ENCODE data around the gene TIGD3.

The TIGD3 gene

GRCh38 chr11:65315866-65316226 lies 38.7 kb upstream of the TIGD3 start:
- Histone ChIP-seq H3K27me3 (ENCODE audit: control insufficient read depth, insufficient read depth, low read length) (peaks cover 12% of the 10 kb centered on the region), H3K9me3 (ENCODE audit: control insufficient read depth, insufficient read depth, low read length) (no peaks in the 10 kb centered on the region), H3K9ac (ENCODE audit: low read depth, low read length) (no peak overlapping the region), H3K4me3 (ENCODE audit: low read depth, low read length) (peak overlapping the region; percentile 82), H3K36me3 (ENCODE audit: control insufficient read depth, insufficient read depth, low read length) (peaks cover 3% of the 10 kb centered on the region), H3K4me1 (ENCODE audit: control insufficient read depth, insufficient read depth, low read length) (peaks cover 9% of the 10 kb centered on the region)

- H3K9me3 ChIP-seq (ENCODE audit: control insufficient read depth, insufficient read depth, low read length): no peaks in the 10 kb centered on the region
- H3K9ac ChIP-seq (ENCODE audit: low read depth, low read length): no peak overlapping the region
- peaks cover 12% of the 10 kb centered on the region for H3K27me3 ChIP-seq (ENCODE audit: control insufficient read depth, insufficient read depth, low read length)
- peaks cover 9% of the 10 kb centered on the region for H3K4me1 ChIP-seq (ENCODE audit: control insufficient read depth, insufficient read depth, low read length)
- H3K4me3 ChIP-seq (ENCODE audit: low read depth, low read length): peak overlapping the region; percentile 82
- peaks cover 8% of the 10 kb centered on the region for H3K36me3 ChIP-seq (ENCODE audit: control insufficient read depth, insufficient read depth, low read length)
These were observed 38.1 kb upstream of the TIGD3 start for GRCh38 chr11:65316227-65317024.

- Histone ChIP-seq H3K9ac (ENCODE audit: low read depth, low read length) (no peak overlapping the region), H3K27me3 (ENCODE audit: control insufficient read depth, insufficient read depth, low read length) (peaks cover 12% of the 10 kb centered on the region), H3K9me3 (ENCODE audit: control insufficient read depth, insufficient read depth, low read length) (no peaks in the 10 kb centered on the region), H3K4me3 (ENCODE audit: low read depth, low read length) (peak overlapping the region; percentile 82), H3K4me1 (ENCODE audit: control insufficient read depth, insufficient read depth, low read length) (peaks cover 9% of the 10 kb centered on the region), H3K36me3 (ENCODE audit: control insufficient read depth, insufficient read depth, low read length) (peaks cover 16% of the 10 kb centered on the region)
These were observed 37.3 kb upstream of the TIGD3 start for GRCh38 chr11:65317025-65317786.

- H3K4me3 ChIP-seq (ENCODE audit: low read depth, low read length): no peak overlapping the region
- no peaks in the 10 kb centered on the region for H3K27me3 ChIP-seq (ENCODE audit: control insufficient read depth, insufficient read depth, low read length)
- no peak overlapping the region for H3K9ac ChIP-seq (ENCODE audit: low read depth, low read length)
- peaks cover 16% of the 10 kb centered on the region for H3K36me3 ChIP-seq (ENCODE audit: control insufficient read depth, insufficient read depth, low read length)
- no peaks in the 10 kb centered on the region for H3K9me3 ChIP-seq (ENCODE audit: control insufficient read depth, insufficient read depth, low read length)
- H3K4me1 ChIP-seq (ENCODE audit: control insufficient read depth, insufficient read depth, low read length): peaks cover 9% of the 10 kb centered on the region
These were observed 34.0 kb upstream of the TIGD3 start for GRCh38 chr11:65320386-65321075.

- Histone ChIP-seq H3K9me3 (ENCODE audit: control insufficient read depth, insufficient read depth, low read length) (no peaks in the 10 kb centered on the region), H3K4me3 (ENCODE audit: low read depth, low read length) (no peak overlapping the region), H3K36me3 (ENCODE audit: control insufficient read depth, insufficient read depth, low read length) (peaks cover 16% of the 10 kb centered on the region), H3K4me1 (ENCODE audit: control insufficient read depth, insufficient read depth, low read length) (peaks cover 5% of the 10 kb centered on the region), H3K9ac (ENCODE audit: low read depth, low read length) (no peak overlapping the region), H3K27me3 (ENCODE audit: control insufficient read depth, insufficient read depth, low read length) (no peaks in the 10 kb centered on the region)
These were observed 33.5 kb upstream of the TIGD3 start for GRCh38 chr11:65321076-65321475.

- Histone ChIP-seq H3K36me3 (ENCODE audit: control insufficient read depth, insufficient read depth, low read length) (peaks cover 16% of the 10 kb centered on the region), H3K9ac (ENCODE audit: low read depth, low read length) (no peak overlapping the region)
These were observed 32.6 kb upstream of the TIGD3 start for GRCh38 chr11:65321828-65322485.

GRCh38 chr11:65323813-65324212 lies 30.7 kb upstream of the TIGD3 start:
- Histone ChIP-seq H3K9ac (ENCODE audit: low read depth, low read length) (no peak overlapping the region), H3K27me3 (ENCODE audit: control insufficient read depth, insufficient read depth, low read length) (no peaks in the 10 kb centered on the region), H3K4me1 (ENCODE audit: control insufficient read depth, insufficient read depth, low read length) (no peaks in the 10 kb centered on the region), H3K9me3 (ENCODE audit: control insufficient read depth, insufficient read depth, low read length) (no peaks in the 10 kb centered on the region), H3K36me3 (ENCODE audit: control insufficient read depth, insufficient read depth, low read length) (peaks cover 16% of the 10 kb centered on the region), H3K4me3 (ENCODE audit: low read depth, low read length) (no peak overlapping the region)

More at GRCh38 chr11:65321828-65322485, 32.6 kb upstream of the TIGD3 start:
- Histone ChIP-seq H3K9me3 (ENCODE audit: control insufficient read depth, insufficient read depth, low read length) (no peaks in the 10 kb centered on the region), H3K27me3 (ENCODE audit: control insufficient read depth, insufficient read depth, low read length) (no peaks in the 10 kb centered on the region), H3K4me3 (ENCODE audit: low read depth, low read length) (no peak overlapping the region), H3K4me1 (ENCODE audit: control insufficient read depth, insufficient read depth, low read length) (peaks cover 3% of the 10 kb centered on the region)

GRCh38 chr11:65325435-65325834 lies 29.1 kb upstream of the TIGD3 start:
- H3K4me1 ChIP-seq (ENCODE audit: control insufficient read depth, insufficient read depth, low read length): no peaks in the 10 kb centered on the region
- H3K27me3 ChIP-seq (ENCODE audit: control insufficient read depth, insufficient read depth, low read length): no peaks in the 10 kb centered on the region
- peaks cover 16% of the 10 kb centered on the region for H3K36me3 ChIP-seq (ENCODE audit: control insufficient read depth, insufficient read depth, low read length)
- H3K9me3 ChIP-seq (ENCODE audit: control insufficient read depth, insufficient read depth, low read length): no peaks in the 10 kb centered on the region
- H3K4me3 ChIP-seq (ENCODE audit: low read depth, low read length): no peak overlapping the region
- no peak overlapping the region for H3K9ac ChIP-seq (ENCODE audit: low read depth, low read length)

- H3K27me3 ChIP-seq (ENCODE audit: control insufficient read depth, insufficient read depth, low read length): no peaks in the 10 kb centered on the region
- peaks cover 2% of the 10 kb centered on the region for H3K36me3 ChIP-seq (ENCODE audit: control insufficient read depth, insufficient read depth, low read length)
- H3K9me3 ChIP-seq (ENCODE audit: control insufficient read depth, insufficient read depth, low read length): no peaks in the 10 kb centered on the region
- H3K4me3 ChIP-seq (ENCODE audit: low read depth, low read length): no peak overlapping the region
- no peak overlapping the region for H3K9ac ChIP-seq (ENCODE audit: low read depth, low read length)
- no peaks in the 10 kb centered on the region for H3K4me1 ChIP-seq (ENCODE audit: control insufficient read depth, insufficient read depth, low read length)
These were observed 27.5 kb upstream of the TIGD3 start for GRCh38 chr11:65327021-65327420.

- no peaks in the 10 kb centered on the region for H3K9me3 ChIP-seq (ENCODE audit: control insufficient read depth, insufficient read depth, low read length)
- H3K9ac ChIP-seq (ENCODE audit: low read depth, low read length): no peak overlapping the region
- no peaks in the 10 kb centered on the region for H3K27me3 ChIP-seq (ENCODE audit: control insufficient read depth, insufficient read depth, low read length)
- no peak overlapping the region for H3K4me3 ChIP-seq (ENCODE audit: low read depth, low read length)
- no peaks in the 10 kb centered on the region for H3K4me1 ChIP-seq (ENCODE audit: control insufficient read depth, insufficient read depth, low read length)
- no peaks in the 10 kb centered on the region for H3K36me3 ChIP-seq (ENCODE audit: control insufficient read depth, insufficient read depth, low read length)
These were observed 25.1 kb upstream of the TIGD3 start for GRCh38 chr11:65329478-65329877.

- no peaks in the 10 kb centered on the region for H3K36me3 ChIP-seq (ENCODE audit: control insufficient read depth, insufficient read depth, low read length)
- no peak overlapping the region for H3K4me3 ChIP-seq (ENCODE audit: low read depth, low read length)
- no peak overlapping the region for H3K9ac ChIP-seq (ENCODE audit: low read depth, low read length)
These were observed 24.6 kb upstream of the TIGD3 start for GRCh38 chr11:65329944-65330403.

More at GRCh38 chr11:65329944-65330403, 24.6 kb upstream of the TIGD3 start:
- Histone ChIP-seq H3K27me3 (ENCODE audit: control insufficient read depth, insufficient read depth, low read length) (no peaks in the 10 kb centered on the region), H3K4me1 (ENCODE audit: control insufficient read depth, insufficient read depth, low read length) (peaks cover under 1% of the 10 kb centered on the region), H3K9me3 (ENCODE audit: control insufficient read depth, insufficient read depth, low read length) (no peaks in the 10 kb centered on the region)

Data from iPS-15b (cell line).